Measurements from ENCODE around the gene SP9. TPM values are rescaled to one million over a fixed set of nuclear protein-coding genes. Genes with fewer than 3 reads are reported as not detected.

Gene SP9
- total RNA-seq, 1 experiment from 2014 or later = not detected

- H3K4me3 ChIP-seq = no peak overlapping the region
- no TSS peak for BruUV-seq (replicated peaks)
- peaks cover 22% of the 10 kb centered on the region; the same call in 1 of the 2 replicates for H3K27me3 ChIP-seq (ENCODE audit: insufficient read depth, low read depth)
- intact Hi-C loops (cut with micrococcal nuclease; ENCODE audit: unreplicated experiment) = no loop called here
- H3K27ac ChIP-seq = no peak overlapping the region
- H3F3A ChIP-seq (ENCODE audit: insufficient read depth, low read depth) = no peaks in the 10 kb centered on the region; the same call in 1 of the 2 replicates
- no peak overlapping the region for H2AFZ ChIP-seq
- H3K9me3 ChIP-seq (ENCODE audit: insufficient read depth, low read depth) = no peaks in the 10 kb centered on the region
- H4K20me1 ChIP-seq (ENCODE audit: insufficient read depth) = no peaks in the 10 kb centered on the region
- H3K9me2 ChIP-seq (ENCODE audit: insufficient read depth) = no peaks in the 10 kb centered on the region
- CTCF ChIA-PET = no interaction called here
- POLR2A ChIA-PET (ENCODE audit: unreplicated experiment) = no interaction called here
- H3K79me2 ChIP-seq (ENCODE audit: low read depth) = no peaks in the 10 kb centered on the region
- no peak for TF ChIP-seq EZH2 (IDR thresholded peaks at IDR 0.05; ENCODE audit: low read depth)
- no peak for TF ChIP-seq CTCF (conservative IDR thresholded peaks at IDR 0.05)
- H3K4me1 ChIP-seq (replicated peaks; ENCODE audit: insufficient read depth) = no peaks in the 10 kb centered on the region
- no peak for DNase-seq
- H3K36me3 ChIP-seq (ENCODE audit: low read depth) = no peaks in the 10 kb centered on the region
- H3K4me2 ChIP-seq = no peak overlapping the region
Measured at GRCh38 chr2:174333372-174334277, 1.1 kb upstream of the SP9 start.

- ChIA-PET POLR2A (ENCODE audit: unreplicated experiment) (no interaction called here), CTCF (no interaction called here)
- DNase-seq = no peak
- Histone ChIP-seq H3K36me3 (ENCODE audit: low read depth) (no peaks in the 10 kb centered on the region), H3K4me3 (no peak overlapping the region), H3K9me2 (ENCODE audit: insufficient read depth) (no peaks in the 10 kb centered on the region), H3K9me3 (ENCODE audit: insufficient read depth, low read depth) (no peaks in the 10 kb centered on the region), H4K20me1 (ENCODE audit: insufficient read depth) (no peaks in the 10 kb centered on the region), H3K27me3 (ENCODE audit: insufficient read depth, low read depth) (peaks cover 15% of the 10 kb centered on the region; the same call in 1 of the 2 replicates), H3F3A (ENCODE audit: insufficient read depth, low read depth) (no peaks in the 10 kb centered on the region; the same call in 1 of the 2 replicates), H2AFZ (no peak overlapping the region), H3K4me1 (replicated peaks; ENCODE audit: insufficient read depth) (no peaks in the 10 kb centered on the region), H3K4me2 (no peak overlapping the region), H3K27ac (no peak overlapping the region), H3K79me2 (ENCODE audit: low read depth) (no peaks in the 10 kb centered on the region)
- no peak for TF ChIP-seq EZH2 (IDR thresholded peaks at IDR 0.05; ENCODE audit: low read depth)
- TF ChIP-seq CTCF (conservative IDR thresholded peaks at IDR 0.05) = no peak
- BruUV-seq (replicated peaks) = no TSS peak
- intact Hi-C loops (cut with micrococcal nuclease; ENCODE audit: unreplicated experiment) = no loop called here
Measured at GRCh38 chr2:174334278-174334715, 457 bp upstream of the SP9 start.

- no peak overlapping the region for H3K4me2 ChIP-seq
- no peak overlapping the region for H3K4me3 ChIP-seq
Measured at GRCh38 chr2:174335254-174335987, 667 bp downstream of the SP9 start.

More at GRCh38 chr2:174335254-174335987, 667 bp downstream of the SP9 start:
- intact Hi-C loops (cut with micrococcal nuclease; ENCODE audit: unreplicated experiment) = no loop called here
- Histone ChIP-seq H3K27me3 (ENCODE audit: insufficient read depth, low read depth) (peaks cover 5% of the 10 kb centered on the region; the same call in 1 of the 2 replicates), H3K79me2 (ENCODE audit: low read depth) (no peaks in the 10 kb centered on the region), H3K9me2 (ENCODE audit: insufficient read depth) (no peaks in the 10 kb centered on the region), H3K9me3 (ENCODE audit: insufficient read depth, low read depth) (no peaks in the 10 kb centered on the region), H3K27ac (no peak overlapping the region), H2AFZ (no peak overlapping the region), H3F3A (ENCODE audit: insufficient read depth, low read depth) (no peaks in the 10 kb centered on the region; the same call in 1 of the 2 replicates), H4K20me1 (ENCODE audit: insufficient read depth) (no peaks in the 10 kb centered on the region), H3K36me3 (ENCODE audit: low read depth) (no peaks in the 10 kb centered on the region), H3K4me1 (replicated peaks; ENCODE audit: insufficient read depth) (no peaks in the 10 kb centered on the region)
- no TSS peak for BruUV-seq (replicated peaks)
- ChIA-PET CTCF (no interaction called here), POLR2A (ENCODE audit: unreplicated experiment) (no interaction called here)
- TF ChIP-seq CTCF (conservative IDR thresholded peaks at IDR 0.05) (no peak), EZH2 (IDR thresholded peaks at IDR 0.05; ENCODE audit: low read depth) (no peak)
- DNase-seq = no peak

Measured in PC-9 (cell line).